Activated CD8-positive, alpha-beta memory T cell treated with anti-CD3 and anti-CD28 coated beads, Interleukin-2, amount 50 U/mL, for 1 hour (primary cell): Measurements from ENCODE around the gene TMEM184C.

ENCODE experiments used
- DNase-seq: peaks from one replicate; pipeline ENCODE4 v3.0.0-alpha.2; 2020; ENCODE audit errors: extremely low read depth

TMEM184C gene

DNA sequence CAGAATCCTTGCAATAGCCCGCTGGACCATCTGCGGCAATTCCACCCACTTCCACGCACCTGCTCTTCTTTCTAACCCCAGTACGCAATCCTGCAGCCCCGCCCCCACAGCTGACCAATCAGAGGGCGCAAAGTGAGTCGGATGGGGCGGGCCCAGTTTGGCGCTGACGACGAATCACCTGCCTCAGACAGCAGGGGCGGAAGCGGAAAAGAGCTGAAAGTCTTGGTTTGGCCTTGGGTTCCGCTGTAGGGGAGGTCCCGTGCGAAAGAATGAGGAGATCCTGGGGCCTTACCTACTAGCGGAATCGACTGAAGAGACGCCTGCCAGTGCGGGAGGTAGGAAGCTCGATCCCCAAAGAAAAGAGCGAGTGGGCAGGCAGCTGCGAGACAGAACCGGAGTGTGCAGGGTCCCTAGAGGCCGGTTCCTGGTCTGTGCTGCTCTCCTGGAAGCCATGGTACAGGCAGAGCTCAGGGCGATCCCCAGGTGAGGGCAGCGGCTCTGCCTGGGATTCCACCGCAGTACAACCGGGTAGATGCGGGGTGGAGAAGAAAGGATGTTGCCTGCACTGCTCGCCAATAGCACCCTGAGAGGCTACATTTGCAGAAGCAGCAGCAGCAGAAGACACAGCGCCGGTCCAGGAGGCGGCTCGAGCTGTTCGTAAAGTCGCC lies at the start of gene TMEM184C:
TSS of gene TMEM184C (plus strand) at position 225 of the 668 bp plus-strand sequence. CDS start 560 bp downstream, outside the sequence.
- DNase-seq: peak; percentile 98

GRCh38 chr4:147570616-147571015 lies 46.6 kb upstream of the TMEM184C start:
- no peak for DNase-seq

GRCh38 chr4:147571036-147571770 lies 46.0 kb upstream of the TMEM184C start:
- no peak for DNase-seq

- no peak for DNase-seq
These were observed 41.1 kb upstream of the TMEM184C start for GRCh38 chr4:147576084-147576483.

GRCh38 chr4:147578051-147578476 lies 39.1 kb upstream of the TMEM184C start:
- no peak for DNase-seq

GRCh38 chr4:147578593-147578992 lies 38.6 kb upstream of the TMEM184C start:
- no peak for DNase-seq

- no peak for DNase-seq
These were observed 36.8 kb upstream of the TMEM184C start for GRCh38 chr4:147580396-147580795.

DNA sequence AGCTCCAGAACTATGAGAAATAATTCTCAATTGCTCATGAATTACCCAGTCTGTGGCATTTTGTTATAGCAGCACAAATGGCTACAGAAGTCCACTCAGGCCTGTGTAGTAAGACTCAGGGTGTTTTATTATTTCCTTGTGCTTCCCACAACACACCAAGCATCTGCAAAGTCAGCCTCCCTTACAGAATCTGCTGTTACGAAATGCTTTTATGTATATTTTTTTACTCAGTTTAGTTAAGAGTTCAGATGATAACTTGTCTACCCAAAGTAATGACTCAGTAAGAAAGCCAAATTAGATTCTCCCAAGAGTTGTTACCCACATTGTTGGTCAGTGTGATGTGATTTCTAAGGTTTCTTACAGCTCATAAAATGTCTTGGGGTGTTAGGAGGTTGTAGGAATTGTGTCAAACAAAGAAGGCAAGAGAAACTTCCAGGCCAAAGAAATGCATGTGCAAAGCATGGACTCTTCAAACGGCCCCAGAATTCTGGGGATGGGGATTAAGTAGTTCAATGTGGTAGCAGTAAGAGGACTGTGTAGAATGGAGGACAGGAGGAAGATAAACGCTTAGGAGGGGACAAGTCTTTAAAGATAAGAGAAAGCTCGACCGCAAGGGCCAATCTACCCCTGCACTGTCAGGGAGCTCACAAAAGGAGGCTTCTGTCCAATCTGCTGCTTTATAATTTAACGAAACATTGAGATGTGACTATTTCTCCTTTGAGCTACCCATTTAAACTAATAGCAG lies 35.4 kb upstream of the TMEM184C start:
- DNase-seq: no peak

DNA sequence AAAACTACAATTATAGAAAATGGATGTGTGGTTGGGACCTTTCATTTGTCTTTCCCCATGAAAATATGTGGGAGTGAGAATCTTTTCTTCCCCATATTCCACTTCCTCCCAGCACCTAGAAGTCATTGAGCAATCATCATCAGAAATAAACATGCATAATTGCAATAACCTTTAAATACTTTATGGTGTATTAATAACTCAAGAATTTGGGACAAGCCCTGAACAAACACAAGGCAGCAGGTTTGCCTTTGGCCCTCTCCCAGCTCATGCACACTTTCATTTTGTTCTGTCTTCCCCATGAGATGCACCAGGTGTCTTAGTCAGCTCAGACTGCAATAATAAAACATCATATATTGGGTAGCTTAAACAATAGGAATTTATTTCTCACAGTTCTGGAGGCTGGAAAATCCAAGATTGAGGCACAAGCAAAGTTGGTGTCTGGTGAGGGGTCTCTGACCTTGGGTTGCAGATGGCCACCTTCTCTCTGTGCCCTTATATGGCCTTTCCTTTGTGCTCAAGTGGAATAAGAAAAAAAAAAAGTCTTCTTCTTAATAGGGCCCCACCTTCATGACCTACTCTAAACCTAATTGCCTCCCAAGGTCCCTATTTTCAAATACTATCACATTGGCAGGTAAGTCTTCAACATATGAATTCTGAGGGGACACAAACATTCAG lies 34.7 kb upstream of the TMEM184C start:
- DNase-seq: no peak

GRCh38 chr4:147583876-147584275 lies 33.3 kb upstream of the TMEM184C start:
- no peak for DNase-seq

DNA sequence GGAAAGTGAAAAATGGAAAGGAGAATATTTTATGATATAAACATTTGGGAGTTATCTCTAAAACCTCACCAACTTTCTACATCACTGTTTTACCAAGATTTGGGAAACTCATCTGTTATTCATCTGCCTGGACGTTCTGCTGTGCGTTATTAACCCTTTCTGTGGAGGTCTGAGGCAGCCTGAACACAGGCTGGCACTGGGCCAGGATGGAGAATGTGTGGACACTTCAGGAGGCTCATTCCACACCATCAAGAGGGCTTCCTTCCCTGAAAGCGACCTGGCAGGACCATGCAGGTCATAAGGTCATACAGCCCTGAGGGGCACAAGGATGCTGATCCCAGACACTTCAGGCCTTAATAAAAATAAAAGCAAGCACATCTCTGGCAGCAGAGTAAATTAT lies 31.2 kb upstream of the TMEM184C start:
- DNase-seq: no peak

DNA sequence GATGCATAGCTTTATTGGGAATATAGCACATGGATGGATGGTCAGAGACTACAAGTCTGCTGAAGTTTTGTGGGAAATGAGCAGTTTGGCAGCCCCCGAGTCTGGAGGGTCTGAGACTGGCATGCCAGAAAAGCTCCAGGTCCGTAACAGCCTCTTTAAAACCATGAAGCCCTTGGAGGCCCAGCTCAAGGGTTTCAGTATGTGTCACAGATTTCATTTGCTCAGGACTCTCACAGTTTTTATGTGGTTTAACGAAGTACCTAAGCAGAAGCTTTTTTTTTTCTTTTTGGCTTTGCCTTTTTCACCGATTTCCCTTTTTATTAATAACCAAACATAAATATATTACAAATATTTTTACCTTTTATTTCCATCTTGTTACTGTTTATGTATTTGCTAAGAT lies 30.6 kb upstream of the TMEM184C start:
- DNase-seq: no peak

- DNase-seq: no peak
These were observed 30.2 kb upstream of the TMEM184C start for GRCh38 chr4:147587041-147587440.

- no peak for DNase-seq
These were observed 27.6 kb upstream of the TMEM184C start for GRCh38 chr4:147589586-147589985.

GRCh38 chr4:147590249-147590920 lies 26.8 kb upstream of the TMEM184C start:
- DNase-seq: no peak

DNA sequence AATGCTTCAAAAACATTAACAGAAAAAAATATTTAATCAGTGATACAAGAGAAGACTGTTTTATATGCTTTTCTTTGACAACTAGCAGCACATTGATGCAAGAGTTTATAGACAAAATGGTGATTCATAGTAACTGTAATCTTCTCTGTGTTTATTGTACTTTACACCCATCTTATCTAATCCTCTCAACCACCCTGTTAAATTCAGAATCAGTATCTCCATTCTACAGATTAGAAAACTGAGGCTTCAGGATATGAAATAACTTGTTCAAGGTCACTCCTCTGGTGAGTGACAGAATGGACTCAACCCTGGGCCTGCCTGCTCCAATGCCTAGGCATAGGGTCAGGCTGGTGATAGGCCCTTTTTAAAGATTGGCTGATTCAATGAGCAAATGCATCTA lies 26.1 kb upstream of the TMEM184C start:
- no peak for DNase-seq

- no peak for DNase-seq
These were observed 23.1 kb upstream of the TMEM184C start for GRCh38 chr4:147594107-147594506.

GRCh38 chr4:147594578-147594977 lies 22.6 kb upstream of the TMEM184C start:
- DNase-seq: no peak

GRCh38 chr4:147596377-147596776 lies 20.8 kb upstream of the TMEM184C start:
- no peak for DNase-seq

DNA sequence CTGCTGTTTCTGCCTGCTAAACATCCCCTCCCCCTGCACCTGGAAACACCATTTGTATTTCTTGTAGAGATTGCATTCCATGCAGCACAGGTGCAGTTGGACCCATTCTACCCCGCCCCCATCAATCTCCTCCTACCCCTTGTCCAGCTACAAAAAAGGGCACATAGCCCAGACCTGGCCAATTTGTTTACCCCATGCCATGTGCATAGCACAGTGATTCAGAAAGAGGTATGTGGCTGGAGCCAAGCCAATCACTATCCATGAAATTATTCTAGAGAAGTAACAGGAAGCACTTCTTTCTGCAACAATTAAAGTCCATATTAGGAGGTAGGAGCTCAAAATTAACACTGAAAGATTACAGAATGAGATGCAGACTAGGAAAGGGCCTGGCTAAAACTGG lies 20.2 kb upstream of the TMEM184C start:
- no peak for DNase-seq

- DNase-seq: no peak
These were observed 19.6 kb upstream of the TMEM184C start for GRCh38 chr4:147597561-147597960.

GRCh38 chr4:147599206-147599605 lies 18.0 kb upstream of the TMEM184C start:
- no peak for DNase-seq
